H9 (cell line): Measurements from ENCODE around the gene TBC1D5. TPM values are rescaled to one million over a fixed set of nuclear protein-coding genes. Genes with fewer than 3 reads are reported as not detected.
"Not testable (repeated sequence)": the region's sequence is repeated elsewhere in the genome, so short reads cannot be mapped to it uniquely, and the experiment has no call there.

ENCODE experiments used
- DNase-seq: peaks from one replicate; pipeline ENCODE4 v3.0.0-alpha.2; 2017
- H2AFZ ChIP-seq: one replicate; pipeline ENCODE4 v1.6.1; 2013; ENCODE audit warnings: mild to moderate bottlenecking, low read length, control low read depth, moderate library complexity
- H2AK5ac ChIP-seq: 2 replicates; pipeline ENCODE4 v1.6.1; 2013; ENCODE audit warnings: low read length, control low read depth, mixed read lengths; ENCODE audit not compliant: insufficient read length
- H2BK120ac ChIP-seq: one replicate; pipeline ENCODE4 v1.6.1; 2013; ENCODE audit warnings: low read depth, mild to moderate bottlenecking, low read length, control low read depth, inconsistent platforms; ENCODE audit not compliant: poor library complexity, severe bottlenecking
- H2BK12ac ChIP-seq: 2 replicates; pipeline ENCODE4 v1.6.1; 2013; ENCODE audit warnings: low read length, control low read depth, mixed read lengths, low read depth; ENCODE audit not compliant: insufficient read length
- H2BK15ac ChIP-seq: 2 replicates; pipeline ENCODE4 v1.6.1; 2013; ENCODE audit warnings: low read depth, low read length, control low read depth
- H2BK20ac ChIP-seq: one replicate; pipeline ENCODE4 v1.6.1; 2013; ENCODE audit warnings: low read depth, mild to moderate bottlenecking, low read length, control low read depth, inconsistent platforms; ENCODE audit not compliant: poor library complexity, severe bottlenecking
- H2BK5ac ChIP-seq: 2 replicates; pipeline ENCODE4 v1.6.1; 2013; ENCODE audit warnings: low read length, control low read depth, mixed read lengths; ENCODE audit not compliant: insufficient read length
- H3K14ac ChIP-seq: 2 replicates; pipeline ENCODE4 v1.6.1; 2013; ENCODE audit warnings: low read length, control low read depth; ENCODE audit not compliant: insufficient read depth
- H3K18ac ChIP-seq: 2 replicates; pipeline ENCODE4 v1.6.1; 2013; ENCODE audit warnings: low read depth, mild to moderate bottlenecking, mixed read lengths, low read length, control low read depth; ENCODE audit not compliant: insufficient read length
- H3K23ac ChIP-seq: 2 replicates; pipeline ENCODE4 v1.6.1; 2013; ENCODE audit warnings: low read length, control low read depth, mixed read lengths, low read depth; ENCODE audit not compliant: insufficient read length
- H3K23me2 ChIP-seq: 2 replicates; pipeline ENCODE4 v1.6.1; 2013; ENCODE audit warnings: low read depth, mild to moderate bottlenecking, mixed read lengths, low read length, control low read depth; ENCODE audit not compliant: insufficient read length, poor library complexity, severe bottlenecking
- H3K27ac ChIP-seq: 2 replicates; pipeline ENCODE4 v1.5.1; 2013; ENCODE audit warnings: low read length, control low read depth, mixed read lengths, low read depth; ENCODE audit not compliant: insufficient read length
- H3K27me3 ChIP-seq: 2 replicates; pipeline ENCODE4 v1.6.1; 2013; ENCODE audit warnings: low read length, control low read depth, inconsistent platforms; ENCODE audit not compliant: insufficient read depth
- H3K4ac ChIP-seq: 2 replicates; pipeline ENCODE4 v1.6.1; 2013; ENCODE audit warnings: low read depth, mild to moderate bottlenecking, control low read depth, inconsistent platforms, low read length, moderate library complexity
- H3K4me1 ChIP-seq: 2 replicates; pipeline ENCODE4 v1.6.1; 2013; ENCODE audit warnings: low read length, control low read depth, inconsistent platforms; ENCODE audit not compliant: insufficient read depth
- H3K4me2 ChIP-seq: 2 replicates; pipeline ENCODE4 v1.6.1; 2013; ENCODE audit warnings: low read length, control low read depth, mixed read lengths; ENCODE audit not compliant: insufficient read length, insufficient read depth
- H3K56ac ChIP-seq: 2 replicates; pipeline ENCODE4 v1.6.1; 2013; ENCODE audit warnings: low read depth, mild to moderate bottlenecking, mixed read lengths, low read length, control low read depth; ENCODE audit not compliant: insufficient read length
- H3K79me1 ChIP-seq: 2 replicates; pipeline ENCODE4 v1.6.1; 2013; ENCODE audit warnings: low read depth, mild to moderate bottlenecking, moderate library complexity, low read length, control low read depth, inconsistent platforms; ENCODE audit not compliant: insufficient read depth, poor library complexity, severe bottlenecking
- H3K79me2 ChIP-seq: 2 replicates; pipeline ENCODE4 v1.6.1; 2013; ENCODE audit warnings: low read length, control low read depth, inconsistent platforms; ENCODE audit not compliant: insufficient read depth
- H3K9ac ChIP-seq: 2 replicates; pipeline ENCODE4 v1.6.1; 2013; ENCODE audit warnings: low read length, control low read depth, mixed read lengths; ENCODE audit not compliant: insufficient read length; ENCODE audit errors: extremely low read depth
- H3K9me3 ChIP-seq: one replicate; pipeline ENCODE4 v1.6.1; 2013; ENCODE audit warnings: low read depth, low read length, inconsistent platforms; ENCODE audit not compliant: control insufficient read depth
- H3T11ph ChIP-seq: one replicate; pipeline ENCODE4 v1.6.1; 2013; ENCODE audit warnings: mild to moderate bottlenecking, low read length, control low read depth, inconsistent platforms
- H4K20me1 ChIP-seq: one replicate; pipeline ENCODE4 v1.6.1; 2013; ENCODE audit not compliant: control insufficient read depth, insufficient read length, insufficient read depth
- H4K5ac ChIP-seq: 2 replicates; pipeline ENCODE4 v1.6.1; 2013; ENCODE audit warnings: low read depth, mild to moderate bottlenecking, mixed read lengths, low read length, control low read depth; ENCODE audit not compliant: insufficient read length
- H4K8ac ChIP-seq: replicated peaks from 2 replicates; pipeline ENCODE4 v1.6.1; 2013; ENCODE audit warnings: low read length, control low read depth, mixed read lengths, low read depth; ENCODE audit not compliant: insufficient read length
- H4K91ac ChIP-seq: 2 replicates; pipeline ENCODE4 v1.6.1; 2013; ENCODE audit warnings: low read depth, mild to moderate bottlenecking, moderate library complexity, mixed read lengths, low read length, control low read depth; ENCODE audit not compliant: insufficient read length
- H3K27ac Mint-ChIP-seq, 3 experiments: 2 replicates in 2 of 3; 3 replicates in 1 of 3; pipeline ENCODE4 v1.8.0; 2020 to 2021; ENCODE audit warnings: mixed read lengths in 3 of 3, mild to moderate bottlenecking in 1 of 3, moderate library complexity in 1 of 3
- H3K27me3 Mint-ChIP-seq: 2 replicates; pipeline ENCODE4 v1.8.0; 2021; ENCODE audit warnings: low read depth, mild to moderate bottlenecking, moderate library complexity, mixed read lengths
- H3K36me3 Mint-ChIP-seq, 3 experiments: 2 replicates in 2 of 3; 3 replicates in 1 of 3; pipeline ENCODE4 v1.8.0; 2020 to 2021; ENCODE audit warnings: low read depth in 3 of 3, mixed read lengths in 3 of 3; ENCODE audit not compliant: insufficient read depth in 1 of 3
- H3K4me1 Mint-ChIP-seq, 2 experiments: 2 replicates each; pipeline ENCODE4 v1.8.0; 2020; ENCODE audit warnings: mixed read lengths in 2 of 2
- H3K4me3 Mint-ChIP-seq, 2 experiments: 2 replicates in 1 of 2; 3 replicates in 1 of 2; pipeline ENCODE4 v1.8.0; 2020 to 2021; ENCODE audit warnings: mild to moderate bottlenecking in 2 of 2, mixed read lengths in 2 of 2, moderate library complexity in 1 of 2
- H3K9me3 Mint-ChIP-seq, 2 experiments: 2 replicates in 1 of 2; 3 replicates in 1 of 2; pipeline ENCODE4 v1.8.0; 2020; ENCODE audit warnings: mild to moderate bottlenecking in 2 of 2, mixed read lengths in 2 of 2, moderate library complexity in 1 of 2
- CTCF ChIP-seq: fragments of 200-600 bp; sonication (generic); conservative IDR thresholded peaks from 3 replicates; pipeline ENCODE4 v1.8.0; 2021; ENCODE audit warnings: antibody characterized with exemption, mild to moderate bottlenecking
- WGBS: extraction: QIAGEN DNeasy Blood & Tissue Kit; methylation state at CpG from one replicate; pipeline ENCODE4 v1.1.7; 2013; ENCODE audit warnings: missing lambda C conversion rate, low lambda C conversion rate, mixed read lengths; ENCODE audit not compliant: insufficient read length; ENCODE audit errors: extremely low coverage; 5-methylcytosine and 5-hydroxymethylcytosine counted together
- total RNA-seq: library from RNA; stranded (reverse); gene quantifications from 2 replicates; pipeline ENCODE4 v1.2.1, GENCODE V29; 2021

The TBC1D5 gene
- total RNA-seq, 1 experiment from 2014 or later = 25.0 TPM

GRCh38 chr3:17129556-17129955, 612.9 kb downstream of the TBC1D5 start:
- no peak overlapping the region for H4K5ac ChIP-seq
- H3K79me2 ChIP-seq = no peaks in the 10 kb centered on the region
- no peak overlapping the region for H4K91ac ChIP-seq
- no peak overlapping the region for H3K4ac ChIP-seq
- H3K27ac ChIP-seq = no peak overlapping the region
- H3K56ac ChIP-seq = no peak overlapping the region
- H3K9me3 ChIP-seq = no peaks in the 10 kb centered on the region
- Mint-ChIP-seq H3K9me3 (peaks cover 12 to 15% of the 10 kb centered on the region in 2 experiments; a peak in 4 of 5 replicates), H3K4me1 (no peaks in the 10 kb centered on the region), H3K4me3 (no peak overlapping the region), H3K27me3 (no peaks in the 10 kb centered on the region; the same call in none of the 2 replicates), H3K36me3 (peaks cover 0 to 16% (median 0%) of the 10 kb centered on the region in 3 experiments; a peak in 3 of 7 replicates), H3K27ac (no peak overlapping the region)
- no peak overlapping the region for H2BK5ac ChIP-seq
- no peak overlapping the region for H4K8ac ChIP-seq
- H3K18ac ChIP-seq = no peak overlapping the region
- H4K20me1 ChIP-seq = no peaks in the 10 kb centered on the region
- H2AK5ac ChIP-seq = no peak overlapping the region
- no peak for DNase-seq
- no peak overlapping the region for H2BK120ac ChIP-seq
- no peak overlapping the region for H3T11ph ChIP-seq
- H3K23ac ChIP-seq = no peak overlapping the region
- no peaks in the 10 kb centered on the region for H3K79me1 ChIP-seq
- H3K4me2 ChIP-seq = no peak overlapping the region
- H2BK12ac ChIP-seq = no peak overlapping the region
- no peaks in the 10 kb centered on the region for H3K23me2 ChIP-seq
- no peak overlapping the region for H2BK15ac ChIP-seq
- no peak overlapping the region for H3K9ac ChIP-seq
- H3K27me3 ChIP-seq = no peaks in the 10 kb centered on the region
- no CpG with 5 or more reads among the region's 3 CpGs for WGBS
- no peak overlapping the region for H2BK20ac ChIP-seq
- H3K4me1 ChIP-seq = no peaks in the 10 kb centered on the region
- H3K14ac ChIP-seq = no peak overlapping the region
- no peak overlapping the region for H2AFZ ChIP-seq
- TF ChIP-seq CTCF = no peak

- not testable (repeated sequence) for H3K79me2 ChIP-seq, H2AFZ ChIP-seq, H3K27me3 Mint-ChIP-seq, H3K4me1 Mint-ChIP-seq, H3K14ac ChIP-seq, H3K27ac Mint-ChIP-seq, H4K8ac ChIP-seq, H3T11ph ChIP-seq, H2BK5ac ChIP-seq, H3K56ac ChIP-seq, H3K4me2 ChIP-seq, H3K27ac ChIP-seq, H3K23ac ChIP-seq, H4K91ac ChIP-seq, H2BK120ac ChIP-seq, H2BK12ac ChIP-seq, H4K20me1 ChIP-seq, H3K4me1 ChIP-seq, H3K9ac ChIP-seq, H2BK20ac ChIP-seq, H2BK15ac ChIP-seq, H3K4ac ChIP-seq, H4K5ac ChIP-seq, H3K23me2 ChIP-seq, H2AK5ac ChIP-seq, H3K18ac ChIP-seq, H3K27me3 ChIP-seq, H3K79me1 ChIP-seq, H3K9me3 ChIP-seq, H3K4me3 Mint-ChIP-seq, DNase-seq
- H3K9me3 Mint-ChIP-seq = peaks cover 12 to 15% of the 10 kb centered on the region in 2 experiments; a peak in 4 of 5 replicates
- no CpG with 5 or more reads among the region's 3 CpGs for WGBS
- peaks cover 0 to 16% (median 0%) of the 10 kb centered on the region in 3 experiments; a peak in 3 of 7 replicates for H3K36me3 Mint-ChIP-seq
These were observed 613.8 kb downstream of the TBC1D5 start for GRCh38 chr3:17128671-17129070.
